Endodermal cell (in vitro differentiated cells): ENCODE measurements around the gene IGF2R. TPM values are rescaled to one million over a fixed set of nuclear protein-coding genes. Genes with fewer than 3 reads are reported as not detected.

Experiments used
- DNase-seq: peaks from one replicate; pipeline ENCODE4 v3.0.0-alpha.2; 2017
- H3K27ac ChIP-seq: 2 replicates; pipeline ENCODE4 v1.5.1; 2013; ENCODE audit warnings: mild to moderate bottlenecking, low read depth, low read length, moderate library complexity
- H3K27me3 ChIP-seq: 2 replicates; pipeline ENCODE4 v1.6.1; 2013; ENCODE audit warnings: mild to moderate bottlenecking, low read length, moderate library complexity; ENCODE audit not compliant: insufficient read depth, control insufficient read depth, poor library complexity, severe bottlenecking
- H3K36me3 ChIP-seq: 2 replicates; pipeline ENCODE4 v1.7.0; 2013; ENCODE audit warnings: mild to moderate bottlenecking, low read length, moderate library complexity; ENCODE audit not compliant: control insufficient read depth, insufficient read depth
- H3K4me1 ChIP-seq: one replicate; pipeline ENCODE4 v1.7.0; 2013; ENCODE audit warnings: low read length; ENCODE audit not compliant: control insufficient read depth, insufficient read depth
- H3K4me3 ChIP-seq: 2 replicates; pipeline ENCODE4 v1.5.1; 2013; ENCODE audit warnings: mild to moderate bottlenecking, low read length, moderate library complexity
- H3K9ac ChIP-seq: 2 replicates; pipeline ENCODE4 v1.6.1; 2013; ENCODE audit warnings: mild to moderate bottlenecking, low read length, moderate library complexity; ENCODE audit not compliant: poor library complexity, severe bottlenecking; ENCODE audit errors: extremely low read depth
- H3K9me3 ChIP-seq: 2 replicates; pipeline ENCODE4 v1.6.1; 2013; ENCODE audit warnings: mild to moderate bottlenecking, low read length, moderate library complexity; ENCODE audit not compliant: control insufficient read depth
- H3K27ac Mint-ChIP-seq: 2 replicates; pipeline ENCODE4 v1.8.0; 2020; ENCODE audit warnings: mixed read lengths
- H3K27me3 Mint-ChIP-seq: 2 replicates; pipeline ENCODE4 v1.8.0; 2021; ENCODE audit warnings: mild to moderate bottlenecking, mixed read lengths; ENCODE audit not compliant: insufficient read depth
- H3K36me3 Mint-ChIP-seq: 2 replicates; pipeline ENCODE4 v1.8.0; 2020; ENCODE audit warnings: low read depth, mixed read lengths
- H3K4me1 Mint-ChIP-seq: 2 replicates; pipeline ENCODE4 v1.8.0; 2020; ENCODE audit warnings: mixed read lengths
- H3K4me3 Mint-ChIP-seq: 2 replicates; pipeline ENCODE4 v1.8.0; 2020; ENCODE audit warnings: mild to moderate bottlenecking, moderate library complexity, mixed read lengths
- H3K9me3 Mint-ChIP-seq: 2 replicates; pipeline ENCODE4 v1.8.0; 2020; ENCODE audit warnings: mild to moderate bottlenecking, mixed read lengths
- WGBS, 2 experiments: methylation state at CpG; one replicate each; pipeline versions ENCODE4 v1.1.5 to v1.1.7; 2013; ENCODE audit warnings: missing lambda C conversion rate in 2 of 2, mixed read lengths in 1 of 2; ENCODE audit not compliant: insufficient coverage in 1 of 2, insufficient read length in 1 of 2; 5-methylcytosine and 5-hydroxymethylcytosine counted together
- total RNA-seq, 2 donors: library from RNA; stranded (reverse); fragmentation: NEBNext Ultra II Directional in 1 of 2; extraction: Animal tissue kit (Norgen Biotek cat#: 25700) in 1 of 2; gene quantifications; 2 replicates in 1 of 2; 3 replicates in 1 of 2; pipeline ENCODE4 v1.2.1, GENCODE V29; 2021
- TF ChIP-seq, protein P1 (sequence below): fragments of 200-600 bp; sonication (generic); conservative IDR thresholded peaks from 2 replicates; pipeline ENCODE4 v1.5.0; 2021; ENCODE audit warnings: antibody characterized with exemption, mild to moderate bottlenecking

The IGF2R gene
- total RNA-seq, 2 donors from 2014 or later: 103 to 130 TPM

- Mint-ChIP-seq H3K36me3 (no peaks in the 10 kb centered on the region), H3K27ac (no peak overlapping the region), H3K27me3 (peaks cover 78% of the 10 kb centered on the region), H3K9me3 (no peaks in the 10 kb centered on the region), H3K4me1 (peaks cover 5% of the 10 kb centered on the region), H3K4me3 (no peak overlapping the region)
- 86 to 88% methylated on average over 3 of the region's 3 CpGs for WGBS, 2 experiments
- Histone ChIP-seq H3K27me3 (peaks cover 62% of the 10 kb centered on the region), H3K9ac (no peak overlapping the region), H3K9me3 (no peaks in the 10 kb centered on the region), H3K27ac (no peak overlapping the region), H3K4me3 (no peak overlapping the region), H3K36me3 (no peaks in the 10 kb centered on the region), H3K4me1 (no peaks in the 10 kb centered on the region)
- no peak for DNase-seq
- TF ChIP-seq, protein P1, sequence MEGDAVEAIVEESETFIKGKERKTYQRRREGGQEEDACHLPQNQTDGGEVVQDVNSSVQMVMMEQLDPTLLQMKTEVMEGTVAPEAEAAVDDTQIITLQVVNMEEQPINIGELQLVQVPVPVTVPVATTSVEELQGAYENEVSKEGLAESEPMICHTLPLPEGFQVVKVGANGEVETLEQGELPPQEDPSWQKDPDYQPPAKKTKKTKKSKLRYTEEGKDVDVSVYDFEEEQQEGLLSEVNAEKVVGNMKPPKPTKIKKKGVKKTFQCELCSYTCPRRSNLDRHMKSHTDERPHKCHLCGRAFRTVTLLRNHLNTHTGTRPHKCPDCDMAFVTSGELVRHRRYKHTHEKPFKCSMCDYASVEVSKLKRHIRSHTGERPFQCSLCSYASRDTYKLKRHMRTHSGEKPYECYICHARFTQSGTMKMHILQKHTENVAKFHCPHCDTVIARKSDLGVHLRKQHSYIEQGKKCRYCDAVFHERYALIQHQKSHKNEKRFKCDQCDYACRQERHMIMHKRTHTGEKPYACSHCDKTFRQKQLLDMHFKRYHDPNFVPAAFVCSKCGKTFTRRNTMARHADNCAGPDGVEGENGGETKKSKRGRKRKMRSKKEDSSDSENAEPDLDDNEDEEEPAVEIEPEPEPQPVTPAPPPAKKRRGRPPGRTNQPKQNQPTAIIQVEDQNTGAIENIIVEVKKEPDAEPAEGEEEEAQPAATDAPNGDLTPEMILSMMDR: no peak
These were observed 5.8 kb upstream of the IGF2R start for GRCh38 chr6:159963111-159963510.

GRCh38 chr6:159964046-159964445 lies 4.8 kb upstream of the IGF2R start:
- no peaks in the 10 kb centered on the region for H3K4me1 ChIP-seq
- peaks cover 62% of the 10 kb centered on the region for H3K27me3 ChIP-seq
- no peak overlapping the region for H3K27ac ChIP-seq
- Mint-ChIP-seq H3K27ac (no peak overlapping the region), H3K4me1 (peaks cover 5% of the 10 kb centered on the region), H3K27me3 (peaks cover 78% of the 10 kb centered on the region), H3K4me3 (no peak overlapping the region), H3K9me3 (no peaks in the 10 kb centered on the region), H3K36me3 (no peaks in the 10 kb centered on the region)
- DNase-seq: no peak
- 94% methylated on average over 2 of the region's 2 CpGs; no CpG with 5 or more reads in 1 of the 2 experiments for WGBS, 2 experiments
- no peak overlapping the region for H3K4me3 ChIP-seq
- TF ChIP-seq, protein P1: no peak
- no peak overlapping the region for H3K9ac ChIP-seq
- H3K9me3 ChIP-seq: no peaks in the 10 kb centered on the region
- H3K36me3 ChIP-seq: no peaks in the 10 kb centered on the region

GRCh38 chr6:159966339-159966738 lies 2.5 kb upstream of the IGF2R start:
- TF ChIP-seq, protein P1: peak; percentile 23
- no peak overlapping the region for H3K27ac ChIP-seq
- Mint-ChIP-seq H3K9me3 (no peaks in the 10 kb centered on the region), H3K36me3 (no peaks in the 10 kb centered on the region), H3K27ac (no peak overlapping the region), H3K4me3 (no peak overlapping the region), H3K27me3 (peaks cover 63% of the 10 kb centered on the region), H3K4me1 (peaks cover 16% of the 10 kb centered on the region)
- H3K4me1 ChIP-seq: peaks cover 6% of the 10 kb centered on the region
- H3K9ac ChIP-seq: no peak overlapping the region
- H3K36me3 ChIP-seq: peaks cover 3% of the 10 kb centered on the region
- H3K27me3 ChIP-seq: peaks cover 57% of the 10 kb centered on the region
- no peak for DNase-seq
- no peaks in the 10 kb centered on the region for H3K9me3 ChIP-seq
- H3K4me3 ChIP-seq: no peak overlapping the region
- WGBS, 2 experiments: 91 to 95% methylated on average over 3 to 4 of the region's 4 CpGs
